Loucy (cell line): ENCODE measurements around the gene ATP11B.

ENCODE experiments used
- H2AFZ ChIP-seq: fragments of 200-600 bp; sonication (generic); 2 replicates; pipeline ENCODE4 v1.6.0; 2016; ENCODE audit warnings: antibody characterized with exemption, mild to moderate bottlenecking, low read length, moderate library complexity
- H3F3A ChIP-seq: fragments of 200-600 bp; 2 replicates; pipeline ENCODE4 v1.6.0; 2016; ENCODE audit warnings: antibody characterized with exemption, low read depth, mild to moderate bottlenecking
- H3K27me3 ChIP-seq: fragments of 200-600 bp; sonication (generic); 2 replicates; pipeline ENCODE4 v1.6.1; 2014; ENCODE audit warnings: low read length, mild to moderate bottlenecking; ENCODE audit not compliant: insufficient read depth, poor library complexity, severe bottlenecking
- H3K36me3 ChIP-seq: fragments of 200-600 bp; sonication (generic); 2 replicates; pipeline ENCODE4 v1.6.1; 2016; ENCODE audit warnings: low read length; ENCODE audit not compliant: insufficient read depth
- H3K4me1 ChIP-seq: fragments of 200-600 bp; sonication (generic); 2 replicates; pipeline ENCODE4 v1.5.1; 2014; ENCODE audit warnings: low read length, mild to moderate bottlenecking; ENCODE audit not compliant: insufficient read depth, poor library complexity, severe bottlenecking
- H3K4me2 ChIP-seq: fragments of 200-600 bp; sonication (generic); 2 replicates; pipeline ENCODE4 v1.6.0; 2014; ENCODE audit warnings: antibody characterized with exemption, low read length, low read depth, mild to moderate bottlenecking; ENCODE audit not compliant: poor library complexity, severe bottlenecking
- H3K4me3 ChIP-seq: fragments of 200-600 bp; sonication (generic); 2 replicates; pipeline ENCODE4 v1.5.1; 2014; ENCODE audit warnings: low read length, mild to moderate bottlenecking, mixed read lengths; ENCODE audit not compliant: poor library complexity, severe bottlenecking
- H3K79me2 ChIP-seq: fragments of 200-600 bp; sonication (generic); 2 replicates; pipeline ENCODE4 v1.6.1; 2014; ENCODE audit warnings: low read length; ENCODE audit not compliant: insufficient read depth
- H3K9ac ChIP-seq: fragments of 200-600 bp; sonication (generic); 2 replicates; pipeline ENCODE4 v1.6.0; 2014; ENCODE audit warnings: mild to moderate bottlenecking, low read depth, low read length, moderate library complexity; ENCODE audit not compliant: poor library complexity, severe bottlenecking
- H3K9me2 ChIP-seq: fragments of 200-600 bp; sonication (generic); replicated peaks from 2 replicates; pipeline ENCODE4 v1.6.1; 2016; ENCODE audit warnings: low read depth, low read length, mixed read lengths
- H3K9me3 ChIP-seq: fragments of 200-600 bp; sonication (generic); 2 replicates; pipeline ENCODE4 v1.6.1; 2014; ENCODE audit warnings: mild to moderate bottlenecking, antibody characterized with exemption, low read length, low read depth; ENCODE audit not compliant: insufficient read depth
- H4K20me1 ChIP-seq: fragments of 200-600 bp; sonication (generic); 2 replicates; pipeline ENCODE4 v1.6.0; 2014; ENCODE audit warnings: antibody characterized with exemption, low read length, mild to moderate bottlenecking; ENCODE audit not compliant: insufficient read depth, poor library complexity, severe bottlenecking
- CTCF ChIP-seq: fragments of 200-600 bp; sonication (generic); conservative IDR thresholded peaks from 2 replicates; pipeline ENCODE4 v1.5.1; 2014; ENCODE audit warnings: mild to moderate bottlenecking, antibody characterized with exemption, low read length
- EZH2phosphoT487 ChIP-seq: fragments of 200-600 bp; IDR thresholded peaks from 2 replicates; pipeline ENCODE4 v1.6.1; 2018; ENCODE audit warnings: antibody characterized with exemption, mild to moderate bottlenecking, moderate library complexity, borderline replicate concordance

The ATP11B gene

GRCh38 chr3:182769673-182770072 is 23.6 kb upstream of the ATP11B start:
- Histone ChIP-seq H3K4me3 (no peak overlapping the region), H3K4me1 (no peaks in the 10 kb centered on the region), H3K4me2 (no peak overlapping the region), H3F3A (no peaks in the 10 kb centered on the region), H2AFZ (no peak overlapping the region), H3K36me3 (no peaks in the 10 kb centered on the region), H3K9me3 (no peaks in the 10 kb centered on the region), H3K79me2 (no peaks in the 10 kb centered on the region), H3K9me2 (no peaks in the 10 kb centered on the region), H3K9ac (no peak overlapping the region), H4K20me1 (no peaks in the 10 kb centered on the region), H3K27me3 (peaks cover 3% of the 10 kb centered on the region)
- no peak for TF ChIP-seq CTCF
- no peak for TF ChIP-seq EZH2phosphoT487

GRCh38 chr3:182782149-182782548 is 11.2 kb upstream of the ATP11B start:
- H3K4me2 ChIP-seq, result no peak overlapping the region

GRCh38 chr3:182783106-182783505 is 10.2 kb upstream of the ATP11B start:
- no peaks in the 10 kb centered on the region for H3K79me2 ChIP-seq
- peaks cover 96% of the 10 kb centered on the region for H3K27me3 ChIP-seq
- H2AFZ ChIP-seq, result no peak overlapping the region
- no peaks in the 10 kb centered on the region for H4K20me1 ChIP-seq
- H3K9ac ChIP-seq, result no peak overlapping the region
- no peaks in the 10 kb centered on the region for H3K9me2 ChIP-seq
- no peaks in the 10 kb centered on the region for H3K9me3 ChIP-seq
- H3K4me2 ChIP-seq, result no peak overlapping the region
- no peak for TF ChIP-seq EZH2phosphoT487
- no peak for TF ChIP-seq CTCF
- no peaks in the 10 kb centered on the region for H3F3A ChIP-seq
- H3K36me3 ChIP-seq, result no peaks in the 10 kb centered on the region
- H3K4me3 ChIP-seq, result no peak overlapping the region
- no peaks in the 10 kb centered on the region for H3K4me1 ChIP-seq

More at GRCh38 chr3:182782149-182782548, 11.2 kb upstream of the ATP11B start:
- no peaks in the 10 kb centered on the region for H3K4me1 ChIP-seq
- no peaks in the 10 kb centered on the region for H3K9me2 ChIP-seq
- H3K4me3 ChIP-seq, result no peak overlapping the region
- no peaks in the 10 kb centered on the region for H3F3A ChIP-seq
- no peak overlapping the region for H2AFZ ChIP-seq
- H4K20me1 ChIP-seq, result no peaks in the 10 kb centered on the region
- no peaks in the 10 kb centered on the region for H3K79me2 ChIP-seq
- no peaks in the 10 kb centered on the region for H3K9me3 ChIP-seq
- TF ChIP-seq CTCF (no peak), EZH2phosphoT487 (no peak)
- H3K27me3 ChIP-seq, result peaks cover 93% of the 10 kb centered on the region
- H3K9ac ChIP-seq, result no peak overlapping the region
- H3K36me3 ChIP-seq, result no peaks in the 10 kb centered on the region
